Progenitor cell of endocrine pancreas (in vitro differentiated cells): ENCODE results near the gene PDZD8. TPM values are rescaled to one million over a fixed set of nuclear protein-coding genes. Genes with fewer than 3 reads are reported as not detected.
"Not testable (repeated sequence)": the region's sequence is repeated elsewhere in the genome, so short reads cannot be mapped to it uniquely, and the experiment has no call there.

ENCODE experiments used
- DNase-seq: peaks from one replicate; pipeline ENCODE4 v3.0.0; 2021; ENCODE audit warnings: low spot score; ENCODE audit not compliant: unreplicated experiment
- H3K27ac Mint-ChIP-seq: 2 replicates; pipeline ENCODE4 v1.8.0; 2021; ENCODE audit warnings: mild to moderate bottlenecking, moderate library complexity, mixed read lengths
- H3K27me3 Mint-ChIP-seq: 2 replicates; pipeline ENCODE4 v1.8.0; 2021; ENCODE audit warnings: mixed read lengths
- H3K36me3 Mint-ChIP-seq: 2 replicates; pipeline ENCODE4 v1.8.0; 2022; ENCODE audit warnings: mixed read lengths; ENCODE audit not compliant: insufficient read depth
- H3K4me1 Mint-ChIP-seq: 2 replicates; pipeline ENCODE4 v1.8.0; 2021; ENCODE audit warnings: low read depth, mixed read lengths
- H3K4me3 Mint-ChIP-seq: 2 replicates; pipeline ENCODE4 v1.8.0; 2021; ENCODE audit warnings: low read depth, mild to moderate bottlenecking, moderate library complexity, mixed read lengths
- H3K9me3 Mint-ChIP-seq: 2 replicates; pipeline ENCODE4 v1.8.0; 2021; ENCODE audit warnings: low read depth, mixed read lengths
- total RNA-seq: library from RNA; stranded (reverse); gene quantifications from 2 replicates; pipeline ENCODE4 v1.2.1, GENCODE V29; 2021
- TF ChIP-seq, protein P1 (sequence below): fragments of 200-600 bp; sonication (generic); IDR thresholded peaks from one replicate; pipeline ENCODE4 v1.5.0; 2021; ENCODE audit warnings: antibody characterized with exemption, mild to moderate bottlenecking; ENCODE audit not compliant: unreplicated experiment

PDZD8 gene
- total RNA-seq, 1 donor from 2014 or later = 28.6 TPM

- Mint-ChIP-seq H3K4me3 (no peak overlapping the region), H3K9me3 (peaks cover 7% of the 10 kb centered on the region), H3K27ac (no peak overlapping the region), H3K36me3 (peaks cover 12% of the 10 kb centered on the region), H3K27me3 (no peaks in the 10 kb centered on the region), H3K4me1 (no peaks in the 10 kb centered on the region)
- TF ChIP-seq, protein P1, sequence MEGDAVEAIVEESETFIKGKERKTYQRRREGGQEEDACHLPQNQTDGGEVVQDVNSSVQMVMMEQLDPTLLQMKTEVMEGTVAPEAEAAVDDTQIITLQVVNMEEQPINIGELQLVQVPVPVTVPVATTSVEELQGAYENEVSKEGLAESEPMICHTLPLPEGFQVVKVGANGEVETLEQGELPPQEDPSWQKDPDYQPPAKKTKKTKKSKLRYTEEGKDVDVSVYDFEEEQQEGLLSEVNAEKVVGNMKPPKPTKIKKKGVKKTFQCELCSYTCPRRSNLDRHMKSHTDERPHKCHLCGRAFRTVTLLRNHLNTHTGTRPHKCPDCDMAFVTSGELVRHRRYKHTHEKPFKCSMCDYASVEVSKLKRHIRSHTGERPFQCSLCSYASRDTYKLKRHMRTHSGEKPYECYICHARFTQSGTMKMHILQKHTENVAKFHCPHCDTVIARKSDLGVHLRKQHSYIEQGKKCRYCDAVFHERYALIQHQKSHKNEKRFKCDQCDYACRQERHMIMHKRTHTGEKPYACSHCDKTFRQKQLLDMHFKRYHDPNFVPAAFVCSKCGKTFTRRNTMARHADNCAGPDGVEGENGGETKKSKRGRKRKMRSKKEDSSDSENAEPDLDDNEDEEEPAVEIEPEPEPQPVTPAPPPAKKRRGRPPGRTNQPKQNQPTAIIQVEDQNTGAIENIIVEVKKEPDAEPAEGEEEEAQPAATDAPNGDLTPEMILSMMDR = no peak
- no peak for DNase-seq
Measured at GRCh38 chr10:117298219-117298618, 77.0 kb downstream of the PDZD8 start.

GRCh38 chr10:117294735-117295134 is 80.5 kb downstream of the PDZD8 start:
- Mint-ChIP-seq H3K27ac (no peak overlapping the region), H3K9me3 (no peaks in the 10 kb centered on the region), H3K4me1 (peaks cover 4% of the 10 kb centered on the region), H3K36me3 (peaks cover 2% of the 10 kb centered on the region), H3K27me3 (no peaks in the 10 kb centered on the region), H3K4me3 (no peak overlapping the region)
- DNase-seq = no peak
- TF ChIP-seq, protein P1 = no peak

DNA sequence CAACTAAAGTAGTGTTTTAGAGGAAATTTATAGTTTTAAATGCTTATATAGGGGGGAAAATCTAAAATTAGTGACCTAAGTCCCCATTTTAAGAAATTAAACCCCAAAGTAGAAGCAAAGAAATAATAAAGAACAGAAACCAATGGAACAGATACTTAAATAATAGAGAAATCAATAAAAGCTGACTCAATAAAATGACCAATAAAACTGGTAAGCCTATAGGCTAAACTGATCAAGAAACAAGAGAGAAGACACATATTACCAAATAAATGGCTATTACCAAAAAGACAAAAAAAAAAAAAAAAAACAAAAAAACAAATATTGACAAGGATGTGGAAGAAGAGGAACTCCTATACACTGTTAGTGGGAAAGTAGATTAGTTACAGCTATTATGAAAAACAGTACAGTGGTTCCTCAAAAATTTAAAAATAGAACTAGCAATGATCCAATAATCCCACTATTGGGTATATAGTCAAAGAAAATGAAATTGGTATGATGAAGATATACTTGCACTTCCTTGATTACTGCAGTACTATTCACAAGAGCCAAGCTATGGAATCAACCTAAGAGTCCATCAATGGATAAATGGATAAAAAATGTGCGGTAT is 81.1 kb downstream of the PDZD8 start:
- Mint-ChIP-seq H3K27me3 (no peaks in the 10 kb centered on the region), H3K4me3 (no peak overlapping the region), H3K36me3 (peaks cover 4% of the 10 kb centered on the region), H3K4me1 (peaks cover 4% of the 10 kb centered on the region), H3K9me3 (no peaks in the 10 kb centered on the region), H3K27ac (no peak overlapping the region)
- DNase-seq = no peak
- TF ChIP-seq, protein P1 = no peak

DNA sequence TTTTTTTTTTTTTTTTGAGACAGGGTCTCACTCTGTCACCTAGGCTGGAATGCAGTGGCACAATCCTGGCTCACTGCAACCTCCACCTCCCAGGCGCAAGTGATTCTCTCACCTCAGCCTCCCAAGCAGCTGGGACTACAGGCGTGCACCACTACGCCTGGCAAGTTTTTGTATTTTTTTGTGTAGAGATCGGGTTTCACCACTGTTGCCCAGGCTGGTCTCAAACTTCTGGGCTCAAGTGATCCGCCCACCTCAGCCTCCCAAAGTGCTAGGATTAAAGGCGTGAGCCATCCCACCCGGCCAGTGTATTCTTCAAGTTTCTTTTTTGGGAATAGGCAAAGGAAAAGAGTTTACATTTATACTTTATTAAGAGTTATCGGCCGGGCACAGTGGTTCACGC is 84.4 kb downstream of the PDZD8 start:
- not testable (repeated sequence) for H3K9me3 Mint-ChIP-seq, H3K4me1 Mint-ChIP-seq, H3K36me3 Mint-ChIP-seq, H3K4me3 Mint-ChIP-seq, DNase-seq, H3K27me3 Mint-ChIP-seq, H3K27ac Mint-ChIP-seq

- Mint-ChIP-seq H3K36me3 (peaks cover 19% of the 10 kb centered on the region), H3K4me1 (no peaks in the 10 kb centered on the region), H3K27ac (no peak overlapping the region), H3K4me3 (no peak overlapping the region), H3K27me3 (no peaks in the 10 kb centered on the region), H3K9me3 (no peaks in the 10 kb centered on the region)
- TF ChIP-seq, protein P1 = no peak
- DNase-seq = no peak
Measured at GRCh38 chr10:117284716-117285494, 90.3 kb downstream of the PDZD8 start.

DNA sequence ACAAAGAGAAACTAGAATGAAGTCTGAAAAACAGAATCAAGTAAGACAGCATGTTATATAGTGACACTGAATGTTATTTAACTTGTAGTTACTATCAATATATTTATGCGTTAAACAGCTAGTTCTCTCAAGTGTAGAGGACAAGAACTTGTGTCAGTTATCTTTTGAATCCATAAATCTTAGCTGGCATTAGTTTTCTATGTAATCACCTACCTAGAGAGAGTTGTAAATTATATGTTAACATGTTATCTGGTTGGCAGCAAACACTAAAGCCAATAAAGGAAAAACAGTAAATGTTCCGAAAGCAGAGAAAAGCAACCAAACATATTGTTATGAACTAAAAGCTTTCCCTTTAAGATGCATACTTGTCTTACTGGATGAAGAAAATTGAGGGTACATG is 97.6 kb downstream of the PDZD8 start:
- Mint-ChIP-seq H3K4me3 (no peak overlapping the region), H3K27ac (no peak overlapping the region), H3K36me3 (no peaks in the 10 kb centered on the region), H3K9me3 (no peaks in the 10 kb centered on the region), H3K4me1 (peaks cover 17% of the 10 kb centered on the region), H3K27me3 (no peaks in the 10 kb centered on the region)
- TF ChIP-seq, protein P1 = no peak
- no peak for DNase-seq
